IMR-90 (cell line): ENCODE data around the gene DACT2. TPM values are rescaled to one million over a fixed set of nuclear protein-coding genes. Genes with fewer than 3 reads are reported as not detected.
A peak's percentile ranks its signal among the peaks of the same experiment; 100 is the strongest.

Experiments used
- ATAC-seq: fragments of 200-7000 bp; cut with Tn5 transposase; 2 replicates; pipeline ENCODE4 v1.9.1; 2020; ENCODE audit warnings: low read depth, mild to moderate bottlenecking, moderate library complexity
- BruUV-seq: library from RNA; stranded (reverse); fragments of 400-500 nt; replicated peaks from 2 replicates; lab custom pipeline; 2021; lab: Mats Ljungman, UMichigan
- CTCF ChIA-PET: fragments of 300-600 bp; formaldehyde crosslinking; extraction: SDS; loops from one replicate; lab custom pipeline; 2021; ENCODE audit warnings: antibody characterized with exemption; lab: Yijun Ruan, JAX
- POLR2A ChIA-PET: fragments of 300-600 bp; sonication (Branson Sonifier 250); formaldehyde crosslinking; loops from one replicate; lab custom pipeline; 2022; ENCODE audit warnings: antibody characterized with exemption; ENCODE audit not compliant: unreplicated experiment; lab: Charles Lee
- DNase-seq: peaks from one replicate; pipeline ENCODE4 v3.0.0; 2013
- H2AFZ ChIP-seq: replicated peaks from 2 replicates; pipeline ENCODE3; 2013; ENCODE audit warnings: low read length, mild to moderate bottlenecking; ENCODE audit not compliant: poor library complexity
- H2AK5ac ChIP-seq: 2 replicates; pipeline ENCODE4 v1.6.1; 2013; ENCODE audit warnings: low read depth, low read length, inconsistent platforms
- H2AK9ac ChIP-seq: replicated peaks from 2 replicates; pipeline ENCODE3; 2013; ENCODE audit warnings: mild to moderate bottlenecking, low read depth, low read length, moderate library complexity; ENCODE audit not compliant: poor library complexity
- H2BK120ac ChIP-seq: 2 replicates; pipeline ENCODE4 v1.6.1; 2013; ENCODE audit warnings: low read depth, low read length, inconsistent platforms
- H2BK15ac ChIP-seq: 3 replicates; pipeline ENCODE4 v1.6.1; 2013; ENCODE audit warnings: low read depth, low read length, inconsistent platforms
- H2BK20ac ChIP-seq: 2 replicates; pipeline ENCODE4 v1.6.1; 2013; ENCODE audit warnings: low read depth, mild to moderate bottlenecking, inconsistent platforms, low read length, moderate library complexity
- H2BK5ac ChIP-seq: 2 replicates; pipeline ENCODE4 v1.6.1; 2013; ENCODE audit warnings: mild to moderate bottlenecking, low read depth, low read length, inconsistent platforms; ENCODE audit not compliant: poor library complexity, severe bottlenecking
- H3K14ac ChIP-seq: replicated peaks from 2 replicates; pipeline ENCODE4 v1.6.1; 2013; ENCODE audit warnings: low read depth, low read length, inconsistent platforms
- H3K18ac ChIP-seq: 2 replicates; pipeline ENCODE4 v1.6.1; 2013; ENCODE audit warnings: low read depth, low read length, control low read depth
- H3K23ac ChIP-seq: 2 replicates; pipeline ENCODE4 v1.6.1; 2013; ENCODE audit warnings: low read depth, low read length, inconsistent platforms
- H3K27ac ChIP-seq: 2 replicates; pipeline ENCODE4 v1.5.1; 2013; ENCODE audit warnings: mild to moderate bottlenecking, control low read depth, low read length; ENCODE audit not compliant: insufficient read depth
- H3K27me3 ChIP-seq: 2 replicates; pipeline ENCODE4 v1.6.1; 2013; ENCODE audit warnings: low read length; ENCODE audit not compliant: control insufficient read depth, insufficient read depth
- H3K36me3 ChIP-seq: 2 replicates; pipeline ENCODE4 v1.6.1; 2013; ENCODE audit warnings: low read length, mixed read lengths; ENCODE audit not compliant: control insufficient read depth, insufficient read depth
- H3K4ac ChIP-seq: 2 replicates; pipeline ENCODE4 v1.6.1; 2013; ENCODE audit warnings: low read depth, low read length, inconsistent platforms
- H3K4me1 ChIP-seq: 2 replicates; pipeline ENCODE4 v1.6.1; 2013; ENCODE audit warnings: low read length, mixed read lengths; ENCODE audit not compliant: control insufficient read depth, insufficient read depth
- H3K4me2 ChIP-seq: 2 replicates; pipeline ENCODE4 v1.6.1; 2013; ENCODE audit warnings: low read depth, mild to moderate bottlenecking, control low read depth, low read length, moderate library complexity
- H3K4me3 ChIP-seq: 2 replicates; pipeline ENCODE4 v1.5.1; 2013; ENCODE audit warnings: low read depth, mild to moderate bottlenecking, control low read depth, low read length, moderate library complexity; ENCODE audit not compliant: insufficient read depth
- H3K56ac ChIP-seq: 2 replicates; pipeline ENCODE4 v1.6.1; 2013; ENCODE audit warnings: low read length, inconsistent platforms; ENCODE audit not compliant: insufficient read depth; ENCODE audit errors: extremely low read depth
- H3K79me1 ChIP-seq, 2 experiments: 2 replicates each; pipeline ENCODE4 v1.6.1; 2013; ENCODE audit warnings: low read length in 2 of 2, inconsistent platforms in 1 of 2, low read depth in 1 of 2
- H3K9ac ChIP-seq: 2 replicates; pipeline ENCODE4 v1.6.1; 2013; ENCODE audit warnings: low read depth, low read length, control low read depth
- H3K9me1 ChIP-seq: 2 replicates; pipeline ENCODE4 v1.6.1; 2013; ENCODE audit warnings: low read length, inconsistent platforms; ENCODE audit not compliant: insufficient read depth
- H3K9me3 ChIP-seq: 2 replicates; pipeline ENCODE4 v1.6.1; 2013; ENCODE audit warnings: low read length; ENCODE audit not compliant: control insufficient read depth, insufficient read depth
- H4K20me1 ChIP-seq: 2 replicates; pipeline ENCODE4 v1.6.1; 2013; ENCODE audit warnings: low read length, inconsistent platforms; ENCODE audit not compliant: insufficient read depth
- H4K5ac ChIP-seq: 2 replicates; pipeline ENCODE4 v1.6.1; 2013; ENCODE audit warnings: mild to moderate bottlenecking, low read depth, low read length, control low read depth
- H4K8ac ChIP-seq, 2 experiments: 2 replicates each; pipeline ENCODE4 v1.6.1; 2013; ENCODE audit warnings: low read depth in 2 of 2, low read length in 2 of 2, control low read depth in 1 of 2, inconsistent platforms in 1 of 2
- H4K91ac ChIP-seq: 2 replicates; pipeline ENCODE4 v1.6.1; 2013; ENCODE audit warnings: low read depth, low read length, inconsistent platforms; ENCODE audit not compliant: insufficient read depth
- BHLHE40 ChIP-seq: fragments of 150-350 bp; IDR thresholded peaks from 2 replicates; pipeline ENCODE4 v1.6.1; 2016; ENCODE audit warnings: mild to moderate bottlenecking, low read depth, low read length
- CEBPB ChIP-seq: IDR thresholded peaks from 2 replicates; pipeline ENCODE4 v1.6.1; 2012; ENCODE audit warnings: low read depth, low read length, improper control_type of control experiment
- CHD1 ChIP-seq: IDR thresholded peaks from 2 replicates; pipeline ENCODE4 v1.6.1; 2012; ENCODE audit warnings: low read depth, low read length, improper control_type of control experiment
- CTCF ChIP-seq: conservative IDR thresholded peaks from 2 replicates; pipeline ENCODE4 v1.5.1; 2012; ENCODE audit warnings: mild to moderate bottlenecking, low read depth, low read length, improper control_type of control experiment
- ELK1 ChIP-seq: fragments of 150-350 bp; IDR thresholded peaks from 2 replicates; pipeline ENCODE4 v1.6.1; 2016; ENCODE audit warnings: low read depth, mild to moderate bottlenecking, low read length, moderate library complexity, borderline replicate concordance
- FOS ChIP-seq: fragments of 150-350 bp; IDR thresholded peaks from 2 replicates; pipeline ENCODE4 v1.6.1; 2016; ENCODE audit warnings: low read depth, low read length
- MAFK ChIP-seq: IDR thresholded peaks from 2 replicates; pipeline ENCODE4 v1.6.1; 2012; ENCODE audit warnings: low read depth, low read length, improper control_type of control experiment
- MXI1 ChIP-seq: IDR thresholded peaks from 2 replicates; pipeline ENCODE4 v1.6.1; 2012; ENCODE audit warnings: low read depth, mild to moderate bottlenecking, low read length, moderate library complexity, borderline replicate concordance
- NFE2L2 ChIP-seq: fragments of 150-350 bp; IDR thresholded peaks from 2 replicates; pipeline ENCODE4 v1.6.1; 2016; ENCODE audit warnings: low read depth, mild to moderate bottlenecking, low read length
- POLR2A ChIP-seq: IDR thresholded peaks from 2 replicates; pipeline ENCODE4 v1.6.1; 2012; ENCODE audit warnings: mild to moderate bottlenecking, low read depth, low read length
- RAD21 ChIP-seq: IDR thresholded peaks from 2 replicates; pipeline ENCODE4 v1.6.1; 2012; ENCODE audit warnings: low read length, improper control_type of control experiment
- RCOR1 ChIP-seq: IDR thresholded peaks from 2 replicates; pipeline ENCODE4 v1.6.1; 2012; ENCODE audit warnings: mild to moderate bottlenecking, low read length, improper control_type of control experiment; ENCODE audit not compliant: insufficient replicate concordance
- RFX5 ChIP-seq: IDR thresholded peaks from 2 replicates; pipeline ENCODE4 v1.8.0; 2012; ENCODE audit warnings: low read depth, mild to moderate bottlenecking, low read length, moderate library complexity
- SMC3 ChIP-seq: fragments of 150-350 bp; IDR thresholded peaks from 2 replicates; pipeline ENCODE4 v1.6.1; 2016; ENCODE audit warnings: low read depth, mild to moderate bottlenecking, antibody characterized with exemption, low read length, moderate library complexity
- USF2 ChIP-seq: fragments of 150-350 bp; IDR thresholded peaks from 2 replicates; pipeline ENCODE4 v1.6.1; 2017; ENCODE audit warnings: mild to moderate bottlenecking, antibody characterized with exemption, low read length, low read depth
- WGBS, 2 experiments: methylation state at CpG; one replicate each; pipeline versions ENCODE4 v1.1.5 to v1.1.7; 2013; ENCODE audit warnings: missing lambda C conversion rate in 2 of 2; ENCODE audit not compliant: insufficient read length in 1 of 2; ENCODE audit errors: extremely low coverage in 2 of 2; 5-methylcytosine and 5-hydroxymethylcytosine counted together
- dilution Hi-C: fragments of 300-500 bp; cut with HindIII; formaldehyde crosslinking; loops from one replicate; pipeline ENCODE4 v1.14.3; 2018; ENCODE audit warnings: low sequenced_read_pairs; ENCODE audit not compliant: unreplicated experiment
- in situ Hi-C: fragments of 300-500 bp; cut with MboI; formaldehyde crosslinking; loops from 3 replicates; pipeline ENCODE4 v1.14.3; 2019; ENCODE audit warnings: low sequenced_read_pairs, inconsistent platforms, mixed read lengths
- intact Hi-C: fragments of 100-400 bp; cut with micrococcal nuclease; formaldehyde crosslinking; loops from 2 replicates; pipeline ENCODE4 v1.10.0; 2022
- polyA plus RNA-seq, 3 experiments: library from polyadenylated mRNA; depleted of rRNA; stranded (reverse); fragments of >200 nt; gene quantifications; 2 replicates each; pipeline ENCODE4 v1.2.3, GENCODE V29; 2012; ENCODE audit warnings: low replicate concordance in 1 of 3
- total RNA-seq: library from RNA; depleted of rRNA; stranded (reverse); fragments of >200 nt; gene quantifications from 2 replicates; pipeline ENCODE4 v1.2.3, GENCODE V29; 2012

The DACT2 gene
- total and polyA plus RNA-seq, 2 of the 4 experiments (the other 2 are of a cell fraction): not detected

- no peak overlapping the region for H3K56ac ChIP-seq
- H3K79me1 ChIP-seq: no peaks in the 10 kb centered on the region
- H2AK5ac ChIP-seq: no peak overlapping the region
- H4K5ac ChIP-seq: no peak overlapping the region
- no peak for TF ChIP-seq MAFK
- TF ChIP-seq FOS: no peak
- no peak for TF ChIP-seq MXI1
- no peak for TF ChIP-seq RFX5
- TF ChIP-seq NFE2L2: no peak
- no peak for TF ChIP-seq BHLHE40
- TF ChIP-seq CHD1: no peak
- TF ChIP-seq CEBPB: no peak
- TF ChIP-seq SMC3: no peak
- TF ChIP-seq CTCF: no peak
- TF ChIP-seq ELK1: no peak
- no peak for TF ChIP-seq RCOR1
- TF ChIP-seq USF2: no peak
- no peak for TF ChIP-seq RAD21
- TF ChIP-seq POLR2A: no peak
- dilution Hi-C loops (no loop called here), intact Hi-C loops (no loop called here), in situ Hi-C loops (no loop called here)
- ATAC-seq (no peak), DNase-seq (no peak)
- no peak overlapping the region for H3K27ac ChIP-seq
- CTCF ChIA-PET: no interaction called here
- no peak overlapping the region for H3K4ac ChIP-seq
- no peak overlapping the region for H3K23ac ChIP-seq
- no peaks in the 10 kb centered on the region for H3K4me1 ChIP-seq
- no peak overlapping the region for H3K4me2 ChIP-seq
- H3K9me1 ChIP-seq: no peaks in the 10 kb centered on the region
- no peak overlapping the region for H3K14ac ChIP-seq
- no peak overlapping the region for H3K9ac ChIP-seq
- no peak overlapping the region for H3K4me3 ChIP-seq
- no peak overlapping the region for H4K91ac ChIP-seq
- no peak overlapping the region for H4K8ac ChIP-seq
- no peak overlapping the region for H2AFZ ChIP-seq
- no peak overlapping the region for H2BK120ac ChIP-seq
- no peaks in the 10 kb centered on the region for H4K20me1 ChIP-seq
- POLR2A ChIA-PET: no interaction called here
- no peak overlapping the region for H3K18ac ChIP-seq
- no TSS peak for BruUV-seq
- no peak overlapping the region for H2BK15ac ChIP-seq
- no CpG with 5 or more reads among the region's 1 CpG for WGBS, 2 experiments
- H2BK5ac ChIP-seq: no peak overlapping the region
- no peak overlapping the region for H2BK20ac ChIP-seq
- H3K27me3 ChIP-seq: no peaks in the 10 kb centered on the region
- H3K9me3 ChIP-seq: peaks cover 30% of the 10 kb centered on the region
- peak overlapping the region; percentile 55 for H2AK9ac ChIP-seq
- H3K36me3 ChIP-seq: no peaks in the 10 kb centered on the region
These were observed 29.5 kb downstream of the DACT2 start for GRCh38 chr6:168290095-168290494.
